WERI-Rb-1 (cell line): ENCODE data around the gene LPP.

Source experiments
- DNase-seq: peaks from one replicate; pipeline ENCODE4 v3.0.0-alpha.2; 2020
- H3K27ac ChIP-seq: fragments of 250-450 bp; sonication (Bioruptor Pico); 2 replicates; pipeline ENCODE4 v1.5.1; 2020; ENCODE audit warnings: mild to moderate bottlenecking, moderate library complexity
- H3K27me3 ChIP-seq: fragments of 250-450 bp; sonication (Bioruptor Pico); 2 replicates; pipeline ENCODE4 v1.5.1; 2021; ENCODE audit warnings: mild to moderate bottlenecking, low read depth, moderate library complexity; ENCODE audit not compliant: insufficient read depth, severe bottlenecking
- H3K36me3 ChIP-seq: fragments of 250-450 bp; sonication (Bioruptor Pico); 2 replicates; pipeline ENCODE4 v1.5.1; 2020; ENCODE audit warnings: mild to moderate bottlenecking, moderate library complexity
- H3K4me3 ChIP-seq: 2 replicates; pipeline ENCODE4 v1.5.1; 2011; ENCODE audit warnings: low read depth, mild to moderate bottlenecking, control low read depth, low read length
- H3K9me3 ChIP-seq: fragments of 250-450 bp; sonication (Bioruptor Pico); 2 replicates; pipeline ENCODE4 v1.5.1; 2021; ENCODE audit warnings: mild to moderate bottlenecking, moderate library complexity; ENCODE audit not compliant: severe bottlenecking
- CTCF ChIP-seq: IDR thresholded peaks from 2 replicates; pipeline ENCODE4 v1.5.1; 2011; ENCODE audit warnings: low read depth, mild to moderate bottlenecking, control low read depth, inconsistent platforms, low read length

Gene LPP

GRCh38 chr3:188506446-188506845, 352.5 kb downstream of the LPP start:
- no peaks in the 10 kb centered on the region for H3K27me3 ChIP-seq
- H3K9me3 ChIP-seq, result no peaks in the 10 kb centered on the region
- no peak overlapping the region for H3K4me3 ChIP-seq
- H3K27ac ChIP-seq, result no peak overlapping the region
- TF ChIP-seq CTCF, result no peak
- DNase-seq, result no peak
- H3K36me3 ChIP-seq, result no peaks in the 10 kb centered on the region

GRCh38 chr3:188507244-188507720, 353.3 kb downstream of the LPP start:
- Histone ChIP-seq H3K27me3 (no peaks in the 10 kb centered on the region), H3K4me3 (no peak overlapping the region), H3K27ac (no peak overlapping the region), H3K9me3 (no peaks in the 10 kb centered on the region), H3K36me3 (no peaks in the 10 kb centered on the region)
- DNase-seq, result no peak
- no peak for TF ChIP-seq CTCF

GRCh38 chr3:188508454-188508853, 354.5 kb downstream of the LPP start:
- TF ChIP-seq CTCF, result no peak
- H3K27ac ChIP-seq, result no peak overlapping the region

GRCh38 chr3:188509316-188509715, 355.4 kb downstream of the LPP start:
- Histone ChIP-seq H3K36me3 (no peaks in the 10 kb centered on the region), H3K9me3 (no peaks in the 10 kb centered on the region), H3K4me3 (no peak overlapping the region), H3K27ac (no peak overlapping the region), H3K27me3 (no peaks in the 10 kb centered on the region)
- no peak for TF ChIP-seq CTCF
- no peak for DNase-seq

More at GRCh38 chr3:188508454-188508853, 354.5 kb downstream of the LPP start:
- Histone ChIP-seq H3K36me3 (no peaks in the 10 kb centered on the region), H3K27me3 (no peaks in the 10 kb centered on the region), H3K9me3 (no peaks in the 10 kb centered on the region), H3K4me3 (no peak overlapping the region)
- DNase-seq, result no peak

- H3K4me3 ChIP-seq, result no peak overlapping the region
- no peaks in the 10 kb centered on the region for H3K9me3 ChIP-seq
- H3K27ac ChIP-seq, result no peak overlapping the region
- H3K27me3 ChIP-seq, result no peaks in the 10 kb centered on the region
- no peak for TF ChIP-seq CTCF
- H3K36me3 ChIP-seq, result no peaks in the 10 kb centered on the region
- no peak for DNase-seq
Measured at GRCh38 chr3:188510366-188510765, 356.4 kb downstream of the LPP start.

- Histone ChIP-seq H3K27me3 (no peaks in the 10 kb centered on the region), H3K36me3 (no peaks in the 10 kb centered on the region), H3K9me3 (no peaks in the 10 kb centered on the region), H3K4me3 (no peak overlapping the region), H3K27ac (no peak overlapping the region)
- no peak for DNase-seq
- no peak for TF ChIP-seq CTCF
Measured at GRCh38 chr3:188513662-188514328, 359.8 kb downstream of the LPP start.
